ENCODE measurements around the gene GSK3B.
"Not testable (repeated sequence)": the region's sequence is repeated elsewhere in the genome, so short reads cannot be mapped to it uniquely, and the experiment has no call there.

The GSK3B gene

DNA sequence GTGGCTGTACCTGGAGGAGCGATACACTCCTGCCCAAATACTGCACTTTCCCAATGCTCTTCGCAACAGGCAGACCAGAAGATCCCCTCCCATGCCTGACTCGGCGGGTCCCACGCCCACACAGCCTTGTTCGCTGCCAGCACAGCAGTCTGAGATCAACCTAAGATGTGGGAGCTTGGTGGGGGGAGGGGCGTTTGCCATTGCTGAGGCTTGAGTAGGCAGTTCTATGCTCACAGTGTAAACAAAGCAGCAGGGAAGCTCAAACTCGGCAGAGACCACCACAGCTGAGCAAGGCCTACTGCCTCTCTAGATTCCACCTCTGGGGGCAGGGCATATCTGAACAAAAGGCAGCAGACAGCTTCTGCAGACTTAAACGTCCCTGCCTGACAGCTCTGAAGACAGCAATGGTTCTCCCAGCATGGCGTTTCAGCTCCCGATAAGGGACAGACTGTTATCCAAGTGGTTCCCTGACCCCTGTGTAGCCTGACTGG, 90.2 kb downstream of the GSK3B start:
- not testable (repeated sequence) for DNase-seq (ENCODE audit: low spot score)

DNA sequence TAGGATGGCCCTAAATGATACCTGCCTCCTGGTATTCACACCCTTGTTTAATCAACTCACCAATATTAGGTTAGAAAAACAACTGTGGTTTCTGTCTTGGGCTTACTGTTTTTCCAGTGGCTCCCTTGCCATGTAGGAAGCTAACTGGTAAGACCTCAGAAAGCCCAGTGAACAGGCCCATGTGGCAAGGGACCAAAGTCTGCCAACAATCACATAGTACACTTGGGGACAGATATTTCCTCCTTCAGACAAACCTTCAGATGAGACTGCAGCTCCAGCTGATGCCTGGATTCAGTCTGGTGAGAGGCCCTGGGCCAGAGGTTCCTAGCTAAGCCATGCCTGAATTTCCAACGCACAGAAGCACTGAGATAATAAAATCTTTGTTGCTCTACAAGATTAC, 96.1 kb downstream of the GSK3B start:
- DNase-seq (ENCODE audit: low spot score) = no peak

DNA sequence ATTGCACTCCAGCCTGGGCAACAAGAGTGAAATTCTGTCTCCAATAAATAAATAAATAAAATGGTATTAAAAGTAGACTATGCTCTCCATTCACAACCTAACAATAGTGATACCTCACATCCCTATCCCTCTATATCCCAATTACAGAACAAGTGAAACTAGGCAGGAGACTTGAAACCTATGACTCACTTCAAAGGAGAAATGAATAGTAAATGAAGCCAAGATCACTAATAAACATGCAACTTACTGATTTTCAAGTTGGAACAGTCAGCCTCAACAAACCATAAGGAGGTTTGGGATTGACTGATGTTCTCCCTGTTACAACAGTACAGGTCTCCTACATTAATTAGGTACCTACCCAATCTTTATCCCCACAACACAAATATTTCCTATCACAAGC, 103.4 kb downstream of the GSK3B start:
- no peak for DNase-seq (ENCODE audit: low spot score)

DNA sequence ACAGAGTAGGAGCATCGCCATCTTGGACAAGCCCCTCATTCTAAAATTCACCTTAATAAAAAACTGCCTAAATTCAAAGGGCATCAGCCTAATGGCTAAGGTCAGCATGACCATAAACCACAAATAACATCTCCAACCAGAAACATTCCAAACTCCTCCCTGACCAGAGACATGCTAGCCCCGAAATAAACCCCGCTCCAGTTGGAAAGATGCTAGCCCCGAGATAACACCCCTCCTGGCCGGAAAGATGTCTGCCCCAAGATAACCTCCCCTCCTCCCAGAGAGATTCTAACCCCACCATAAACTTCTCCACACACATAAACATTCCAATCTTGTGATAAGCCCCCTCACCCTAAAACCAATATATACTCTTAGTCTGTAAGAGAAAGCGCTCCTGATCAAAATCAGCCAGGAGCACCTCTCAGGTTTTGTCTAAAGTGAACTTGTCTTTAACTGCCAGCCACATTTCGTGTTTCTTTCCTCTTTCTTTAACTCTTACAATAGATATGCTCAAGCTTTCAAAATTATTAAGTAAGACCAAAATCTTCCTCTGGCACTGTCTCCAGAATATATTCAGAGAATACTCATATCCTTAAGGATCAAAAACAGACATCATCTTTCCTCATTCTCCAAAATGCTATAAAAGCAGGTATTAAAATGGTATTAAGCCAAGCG, 104.1 kb downstream of the GSK3B start:
- DNase-seq (ENCODE audit: low spot score) = no peak

DNA sequence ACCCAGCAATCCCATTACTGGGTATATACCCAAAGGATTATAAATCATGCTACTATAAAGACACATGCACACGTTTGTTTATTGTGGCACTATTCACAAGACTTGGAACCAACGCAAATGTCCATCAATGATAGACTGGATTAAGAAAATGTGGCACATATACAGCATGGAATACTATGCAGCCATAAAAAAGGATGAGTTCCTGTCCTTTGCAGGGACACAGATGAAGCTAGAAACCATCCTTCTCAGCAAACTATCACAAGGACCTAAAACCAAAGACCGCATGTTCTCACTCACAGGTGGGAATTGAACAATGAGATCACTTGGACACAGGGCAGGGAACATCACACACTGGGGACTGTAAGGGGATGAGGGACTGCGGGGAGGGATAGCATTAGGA, 107.4 kb downstream of the GSK3B start:
- not testable (repeated sequence) for DNase-seq (ENCODE audit: low spot score)

DNA sequence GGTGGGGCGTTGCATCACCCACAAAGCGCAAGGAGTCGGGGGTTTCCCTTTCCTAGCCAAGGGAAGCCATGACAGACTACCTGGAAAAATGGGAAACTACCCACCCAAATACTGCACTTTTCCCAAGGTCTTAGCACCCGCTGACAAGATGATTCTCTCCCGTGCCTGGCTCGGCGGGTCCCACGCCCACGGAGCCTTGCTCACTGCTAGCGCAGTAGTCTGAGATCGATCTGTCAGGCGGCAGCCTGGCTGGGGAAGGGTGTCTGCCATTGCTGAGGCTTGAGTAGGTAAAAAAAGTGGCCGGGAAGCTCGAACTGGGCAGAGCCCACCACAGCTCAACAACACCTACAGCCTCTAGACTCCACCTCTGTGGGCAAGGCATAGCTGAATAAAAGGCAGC, 112.9 kb downstream of the GSK3B start:
- no peak for DNase-seq (ENCODE audit: low spot score)

DNA sequence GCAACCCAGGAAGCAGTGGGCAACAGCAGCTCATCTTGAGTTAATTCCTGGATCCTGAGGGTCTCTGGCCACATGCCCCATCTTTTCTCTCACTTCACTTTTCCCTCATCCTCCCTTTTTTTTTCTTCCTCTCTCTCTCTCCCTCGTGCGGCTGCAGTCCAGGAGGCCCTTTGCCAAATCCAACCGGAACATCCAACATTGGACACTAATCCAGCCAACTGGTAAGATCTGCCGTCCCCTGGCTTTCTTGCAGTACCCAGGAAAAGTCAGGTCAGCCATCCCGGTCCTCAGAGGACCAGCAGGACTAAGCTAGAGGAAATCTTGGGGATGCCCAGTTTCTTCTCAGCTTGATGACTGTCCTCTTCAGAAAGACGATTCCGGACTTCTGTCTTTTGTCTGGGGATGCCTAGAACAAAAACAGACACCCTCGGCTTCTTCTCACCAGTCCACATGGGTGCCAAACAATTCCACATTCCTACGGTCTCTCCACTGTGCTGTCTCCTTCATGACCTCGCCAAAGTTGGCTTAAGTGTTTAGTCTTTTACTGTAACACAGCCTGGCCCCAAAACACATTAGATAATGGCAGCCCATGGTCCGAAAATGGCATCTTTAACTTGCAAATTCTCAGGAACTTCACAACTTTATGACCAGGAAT, 115.6 kb downstream of the GSK3B start:
- DNase-seq (ENCODE audit: low spot score) = no peak

DNA sequence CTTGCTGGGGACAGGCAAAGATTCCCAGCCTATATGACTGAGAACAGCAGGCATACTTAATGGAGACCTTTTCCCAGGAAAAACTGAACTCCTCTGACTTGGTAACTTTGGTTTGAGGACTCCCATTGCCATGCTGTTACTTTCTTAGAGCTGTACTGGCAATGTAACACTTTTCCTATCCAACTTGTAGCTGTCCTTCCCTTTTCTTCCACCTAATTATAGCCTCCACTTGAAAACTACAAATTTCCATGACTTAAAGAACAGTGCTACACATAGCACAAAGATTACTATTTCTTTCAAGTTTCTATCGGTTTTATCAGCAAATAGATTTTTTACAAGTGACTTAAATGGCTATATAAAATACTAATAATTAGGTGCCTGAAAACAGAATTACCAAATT, 116.9 kb downstream of the GSK3B start:
- DNase-seq (ENCODE audit: low spot score) = no peak

DNA sequence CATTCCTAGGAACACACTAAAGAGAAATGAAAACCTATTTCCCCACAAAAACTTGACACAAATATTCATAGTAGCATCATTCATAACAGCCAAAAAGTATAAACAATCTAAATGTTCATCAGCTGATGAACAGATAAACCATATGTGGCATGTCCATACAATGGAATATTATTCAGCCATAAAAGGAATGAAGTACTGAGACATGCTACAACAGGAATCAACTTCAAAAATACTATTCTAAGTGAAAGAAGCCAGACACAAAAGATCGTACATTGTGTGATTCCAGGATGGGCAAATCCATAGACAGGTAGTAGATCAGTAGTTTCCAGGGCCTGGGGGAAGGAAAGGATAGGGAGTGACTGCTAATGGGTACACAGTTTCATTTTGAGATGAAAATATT, 118.0 kb downstream of the GSK3B start:
- no peak for DNase-seq (ENCODE audit: low spot score)

DNA sequence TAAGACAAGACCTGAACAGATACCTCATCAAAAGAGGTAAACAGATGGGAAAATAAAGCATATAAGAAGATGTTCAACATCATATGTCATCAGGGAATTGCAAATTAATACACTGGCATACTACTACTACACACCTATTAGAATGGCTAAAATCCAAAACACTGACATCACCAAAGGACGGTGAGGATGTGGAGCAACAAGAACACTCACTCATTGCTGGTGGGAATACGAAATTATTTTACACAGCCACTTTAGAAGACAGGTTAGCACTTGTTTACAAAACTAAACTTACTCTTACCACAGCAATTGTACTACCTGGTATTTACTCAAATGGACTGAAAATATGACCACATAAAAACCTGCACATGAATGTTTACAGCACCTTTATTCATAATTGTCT, 119.6 kb downstream of the GSK3B start:
- no peak for DNase-seq (ENCODE audit: low spot score)

DNA sequence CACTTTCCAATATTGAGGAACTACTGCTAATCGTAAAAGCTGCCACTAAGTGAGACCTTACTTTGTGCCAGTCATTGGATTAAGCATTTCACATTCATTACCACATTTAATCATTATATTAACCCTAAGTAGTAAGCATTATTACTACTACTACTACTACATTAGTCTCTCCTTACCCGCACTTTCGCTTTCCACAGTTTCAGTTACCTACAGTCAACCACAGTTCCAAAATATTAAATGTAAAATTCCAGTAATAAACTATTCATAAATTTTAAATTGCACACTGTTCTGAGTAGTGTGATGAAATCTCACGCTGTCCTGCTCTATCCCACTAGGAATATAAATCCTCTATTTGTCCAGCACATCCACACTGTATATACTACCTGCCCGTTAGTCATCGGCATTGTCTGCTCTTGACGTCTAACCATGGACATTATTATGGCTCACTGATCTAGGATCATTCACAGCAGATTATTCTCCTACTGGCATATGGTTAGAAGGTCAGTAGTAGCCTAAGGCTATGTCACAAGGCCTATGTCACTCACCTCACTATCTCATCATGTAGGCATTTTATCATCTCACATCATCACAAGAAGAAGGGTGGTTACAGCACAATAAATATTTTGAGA, 121.1 kb downstream of the GSK3B start:
- no peak for DNase-seq (ENCODE audit: low spot score)

DNA sequence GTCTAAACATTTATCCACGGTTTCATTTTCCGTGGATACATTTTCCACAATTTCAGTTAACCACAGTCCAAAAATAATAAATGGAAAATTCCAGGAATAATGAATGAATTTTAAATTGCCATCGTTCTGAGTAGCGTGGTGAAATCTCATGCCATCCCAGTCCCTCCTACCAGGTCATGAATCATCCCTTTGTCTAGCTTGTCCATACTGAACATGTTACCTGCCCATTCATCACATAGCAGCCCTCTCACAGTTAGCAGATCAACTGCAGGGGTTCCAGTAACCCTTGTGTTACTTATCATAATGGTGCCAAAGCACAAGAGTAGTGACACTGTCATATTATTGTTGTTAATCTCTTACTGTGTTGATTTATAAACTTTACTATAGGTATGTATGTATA, 124.5 kb downstream of the GSK3B start:
- no peak for DNase-seq (ENCODE audit: low spot score)

DNA sequence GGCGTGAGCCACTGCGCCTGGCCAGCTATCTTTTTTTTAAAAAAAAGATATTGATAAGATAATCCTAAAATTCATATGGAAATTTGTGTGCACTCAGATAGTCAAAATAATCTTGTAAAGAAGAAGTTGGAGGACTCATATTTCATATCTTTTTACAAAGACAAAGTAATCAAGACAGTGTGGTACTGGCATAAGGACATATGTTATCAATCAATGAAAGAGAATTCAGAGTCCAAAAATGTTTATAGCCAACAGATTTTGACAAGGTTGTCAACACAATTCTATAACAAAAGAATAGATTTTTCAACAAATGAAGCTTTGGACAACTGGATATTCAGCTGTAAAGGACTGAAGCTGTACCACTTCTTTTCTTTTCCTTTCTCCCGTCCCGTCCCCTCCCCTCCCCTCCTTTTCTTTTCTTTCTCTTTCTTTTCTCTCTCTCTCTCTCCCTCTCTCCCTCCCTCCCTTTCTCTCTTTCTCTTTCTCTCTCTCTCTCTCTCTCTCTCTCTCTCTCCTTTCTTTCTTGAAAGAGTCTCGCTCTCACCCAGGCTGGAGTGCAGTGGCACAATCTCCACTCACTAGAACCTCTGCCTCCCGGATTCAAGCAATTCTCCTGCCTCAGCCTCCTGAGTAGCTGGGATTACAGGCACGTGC, 126.8 kb downstream of the GSK3B start:
- no peak for DNase-seq (ENCODE audit: low spot score)

DNA sequence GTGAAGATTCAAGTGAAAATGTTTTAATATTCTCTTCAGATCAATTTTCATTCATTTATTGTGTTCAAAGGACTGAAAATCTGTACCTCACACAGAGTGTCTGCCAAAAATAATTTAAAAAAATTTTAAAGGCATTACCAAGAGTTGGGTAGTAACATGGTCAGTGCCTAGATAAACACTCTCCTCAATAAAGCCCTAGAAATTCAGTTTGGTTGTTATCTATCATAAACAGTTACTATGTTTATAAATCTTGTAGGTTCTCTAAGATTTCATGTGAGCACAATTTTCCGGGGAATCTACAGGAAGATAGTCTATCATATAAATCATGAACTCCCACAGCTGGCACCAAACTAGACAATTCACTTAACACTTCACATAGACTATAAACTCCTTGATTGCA, 128.6 kb downstream of the GSK3B start:
- no peak for DNase-seq (ENCODE audit: low spot score)

DNA sequence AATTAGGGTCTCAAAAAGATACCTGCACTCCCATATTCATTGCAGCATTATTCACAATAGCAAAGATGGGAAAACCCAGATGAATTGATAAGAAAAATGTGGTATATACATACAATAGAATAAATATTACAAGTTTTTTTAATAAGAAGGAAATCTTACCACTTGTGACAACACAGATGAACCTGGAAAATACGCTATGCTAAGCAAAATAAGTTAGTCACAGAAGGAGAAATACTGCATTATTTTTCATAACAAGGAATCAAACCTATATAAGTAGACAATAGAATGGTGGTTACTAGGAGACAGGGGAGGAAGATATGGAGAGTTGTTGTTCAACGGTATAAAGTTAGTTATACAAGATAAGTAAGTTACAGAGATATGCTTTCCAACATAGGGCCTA, 130.0 kb downstream of the GSK3B start:
- no peak for DNase-seq (ENCODE audit: low spot score)

DNA sequence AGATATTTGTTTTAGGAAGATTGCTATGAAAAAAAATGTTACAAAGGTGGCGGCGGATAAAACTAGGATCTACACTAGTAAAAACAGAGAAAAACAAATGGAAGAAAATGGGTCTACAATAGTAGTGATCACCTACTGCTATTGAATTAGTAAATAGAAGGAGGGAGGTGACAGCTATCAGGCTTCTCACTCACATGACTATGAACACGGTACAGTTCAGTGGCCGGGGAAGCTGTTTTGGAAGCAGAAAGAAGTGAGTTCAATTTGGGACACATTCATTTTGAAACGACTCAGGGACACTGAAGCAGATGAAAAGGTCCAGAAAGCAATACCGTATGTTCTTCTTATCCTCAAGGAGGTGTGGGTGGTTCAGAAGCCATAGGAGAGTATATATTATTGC, 138.3 kb downstream of the GSK3B start:
- DNase-seq (ENCODE audit: low spot score) = no peak

DNA sequence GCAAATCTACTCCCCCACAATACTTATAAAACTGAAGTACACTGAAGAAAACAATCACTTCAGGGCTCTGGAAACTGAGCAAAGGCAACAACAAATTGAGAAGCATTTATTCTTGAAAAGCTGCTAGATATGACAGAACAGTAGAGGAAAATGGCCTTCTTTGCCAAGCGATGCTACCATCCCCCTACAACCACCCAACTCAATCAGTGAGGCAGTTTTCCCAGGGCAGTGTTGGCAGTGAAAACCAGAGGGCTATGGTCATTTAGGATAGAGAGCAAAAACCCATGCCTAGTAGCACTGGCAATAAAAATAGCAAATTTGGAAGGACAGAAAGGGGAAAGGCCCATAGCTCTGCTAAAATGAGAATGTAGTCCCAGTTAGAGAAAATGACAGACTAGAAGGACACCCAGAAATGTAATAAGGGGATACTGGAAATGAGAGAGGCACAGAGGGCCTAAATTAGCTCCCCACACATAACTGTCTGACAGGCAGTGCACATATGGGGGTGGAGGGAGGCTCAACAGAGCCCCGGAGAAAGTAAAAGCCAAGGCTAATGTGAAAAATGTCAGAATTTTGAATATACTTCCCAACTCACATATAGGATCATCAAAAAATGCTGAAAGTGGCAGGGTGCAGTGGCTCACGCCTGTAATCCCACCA, 143.5 kb downstream of the GSK3B start:
- no peak for DNase-seq (ENCODE audit: low spot score)

DNA sequence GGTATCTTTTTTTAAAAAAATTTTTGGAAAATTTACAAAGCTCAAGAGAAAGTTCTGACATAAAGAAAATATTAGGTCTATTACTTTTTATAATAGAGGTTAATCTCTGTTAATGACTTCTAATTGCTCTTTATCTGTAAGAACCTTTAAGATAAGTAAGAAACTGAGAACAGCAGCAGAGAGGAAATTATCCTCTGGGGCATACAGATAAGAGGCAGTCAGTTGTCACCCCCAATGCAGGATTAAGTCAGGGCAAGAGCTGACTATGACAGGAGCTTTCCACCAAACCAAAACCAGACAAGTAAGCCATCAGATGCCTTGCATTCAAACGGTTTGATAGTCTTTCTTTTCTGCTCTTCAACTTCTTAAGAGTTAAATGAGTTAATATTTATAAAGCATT, 149.0 kb downstream of the GSK3B start:
- no peak for DNase-seq (ENCODE audit: low spot score)

DNA sequence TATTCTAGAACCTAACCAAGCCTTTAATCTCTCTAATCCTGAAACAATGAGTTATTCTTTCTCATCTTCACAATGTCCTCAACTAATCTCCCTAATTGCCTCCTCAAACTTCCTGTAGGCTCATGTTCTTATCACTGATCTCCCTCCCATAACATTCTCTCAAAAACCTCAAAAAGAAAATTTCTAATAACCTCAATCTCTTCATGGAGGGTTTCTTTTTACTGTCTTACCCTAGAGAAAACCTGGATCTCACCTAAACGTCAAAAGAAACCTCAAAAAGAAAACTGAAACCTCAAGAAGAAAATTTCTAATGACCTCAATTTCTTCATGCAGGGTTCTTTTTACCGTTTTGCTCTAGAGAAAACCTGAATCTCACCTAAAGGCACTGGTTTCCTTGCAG, 150.2 kb downstream of the GSK3B start:
- no peak for DNase-seq (ENCODE audit: low spot score)

DNA sequence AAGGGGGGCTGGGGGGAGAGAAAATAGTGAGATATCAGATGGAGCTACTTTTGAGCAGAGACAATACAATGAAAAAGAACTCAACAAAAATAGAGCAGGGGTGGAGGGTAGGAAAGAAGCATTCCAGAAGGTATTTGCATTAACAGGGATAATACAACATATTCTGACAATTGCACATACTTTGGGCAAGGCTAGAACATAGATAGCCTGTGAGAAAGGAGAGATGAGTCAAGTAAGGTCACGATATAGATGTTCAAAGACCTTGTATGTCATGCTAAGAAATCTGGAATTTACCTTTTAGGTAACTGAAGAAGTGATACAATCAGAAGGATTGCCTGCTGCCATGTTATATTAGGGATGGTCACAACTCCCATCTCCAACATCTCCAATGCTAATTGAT, 155.2 kb downstream of the GSK3B start:
- DNase-seq (ENCODE audit: low spot score) = no peak

DNA sequence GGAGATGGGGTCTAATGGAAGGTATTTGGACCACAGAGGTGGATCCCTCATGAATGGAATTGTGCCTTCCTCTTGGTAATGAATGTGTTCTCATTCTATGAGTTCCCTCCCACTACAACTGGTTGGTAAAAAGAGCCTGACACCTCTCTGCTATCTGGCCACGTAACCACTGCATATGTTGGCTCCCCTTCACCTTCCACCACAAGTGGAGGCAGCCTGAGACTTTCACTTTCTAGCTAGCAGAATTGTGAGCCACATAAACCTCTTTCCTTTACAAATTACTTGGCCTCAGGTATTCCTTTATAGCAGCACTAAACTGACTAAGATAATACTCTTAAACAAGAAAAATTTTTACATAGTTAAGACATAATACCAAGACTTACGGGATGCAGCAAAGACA, 157.0 kb downstream of the GSK3B start:
- DNase-seq (ENCODE audit: low spot score) = no peak

DNA sequence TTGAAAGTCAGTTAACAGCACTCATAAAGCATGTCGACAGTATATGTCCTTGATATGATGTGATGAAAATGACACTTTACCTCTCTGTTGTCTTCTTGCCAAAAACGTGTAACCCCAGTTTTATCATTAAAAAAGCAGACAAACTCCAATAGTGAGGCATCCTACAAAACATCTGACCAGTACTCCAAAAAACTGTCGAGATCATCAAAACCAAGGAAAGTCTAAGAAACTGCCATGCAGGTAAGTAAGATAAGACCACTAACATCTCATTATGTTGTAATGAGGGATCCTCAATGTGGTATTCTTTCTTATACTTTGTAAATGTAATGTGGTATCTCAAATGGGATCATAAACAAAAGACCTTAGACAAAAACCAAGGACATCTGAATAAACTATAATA, 160.0 kb downstream of the GSK3B start:
- no peak for DNase-seq (ENCODE audit: low spot score)

DNA sequence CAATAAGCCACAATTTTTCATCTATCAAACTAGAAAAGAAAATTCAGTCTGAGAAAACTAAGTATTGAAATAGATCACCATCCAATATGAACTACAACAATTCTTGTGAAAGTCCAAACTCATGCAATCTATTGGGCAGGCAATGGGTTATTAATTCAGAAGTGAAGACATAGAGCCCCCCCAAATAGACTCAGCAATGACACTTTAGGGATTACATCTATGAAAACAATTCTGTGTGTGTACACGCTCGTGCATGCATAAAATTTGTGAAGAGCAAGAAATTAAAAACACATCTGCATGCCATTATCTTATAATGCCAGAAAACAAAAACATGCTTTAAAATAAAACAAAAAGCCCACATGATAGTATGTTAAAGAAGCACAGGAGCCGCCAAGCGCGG, 161.0 kb downstream of the GSK3B start:
- DNase-seq (ENCODE audit: low spot score) = no peak
